ENCODE measurements around the gene HDHD3. TPM values are rescaled to one million over a fixed set of nuclear protein-coding genes. Genes with fewer than 3 reads are reported as not detected.
"Not testable (repeated sequence)": the region's sequence is repeated elsewhere in the genome, so short reads cannot be mapped to it uniquely, and the experiment has no call there.

Gene HDHD3
- total RNA-seq, 6 experiments from 2014 or later = 3.3 to 4.8 (median 3.8) TPM

DNA sequence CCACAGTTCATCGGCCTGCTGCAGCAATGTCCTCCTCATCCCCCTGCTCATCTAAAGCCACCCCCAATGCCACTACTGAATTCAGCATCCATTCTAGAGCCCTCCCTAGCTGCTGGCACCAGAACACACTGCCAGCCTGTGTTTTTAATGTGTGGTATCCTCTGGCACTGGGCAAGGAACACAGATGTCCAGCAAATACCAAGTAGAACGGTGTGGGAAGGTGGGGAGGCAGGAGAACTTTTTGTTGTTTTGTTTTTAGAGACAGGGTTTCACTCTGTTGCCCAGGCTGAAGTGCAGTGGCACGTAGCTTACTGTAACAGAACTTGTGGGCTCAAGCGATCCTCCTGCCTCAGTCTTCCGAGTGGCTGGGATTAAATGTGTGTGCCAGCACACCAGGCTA lies 4.7 kb downstream of the HDHD3 start:
- H3K36me3 Mint-ChIP-seq (ENCODE audit: low read depth) = no peaks in the 10 kb centered on the region
- DNase-seq = no peak
- peaks cover 11% of the 10 kb centered on the region for H3K4me1 Mint-ChIP-seq (ENCODE audit: low read depth)

DNA sequence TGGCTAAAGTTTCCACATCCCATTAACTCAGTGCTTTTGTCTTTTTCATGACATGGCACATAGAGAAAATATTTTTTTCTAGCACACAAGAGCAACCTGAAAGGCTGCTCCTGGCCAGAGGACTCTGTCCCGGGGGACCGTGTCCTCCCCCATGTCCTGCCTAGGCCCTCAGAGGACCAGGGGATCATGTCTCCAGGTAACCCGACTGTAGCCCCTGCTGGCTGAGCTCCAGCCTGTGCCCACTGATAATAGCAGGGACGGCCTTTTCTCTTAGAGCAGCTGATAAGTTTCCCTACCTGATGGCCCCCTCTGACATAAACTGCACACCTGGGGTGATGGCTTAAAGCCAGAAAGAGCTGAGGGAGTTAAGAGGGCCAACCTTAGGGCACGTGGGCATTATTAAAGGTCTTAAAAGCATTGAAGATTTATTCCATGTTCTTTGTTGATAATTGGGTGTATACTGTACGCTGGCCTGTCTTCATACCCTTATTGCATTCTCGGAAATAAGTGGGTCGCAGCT lies 5.9 kb downstream of the HDHD3 start:
- Mint-ChIP-seq H3K27ac (no peak overlapping the region), H3K36me3 (ENCODE audit: low read depth) (no peaks in the 10 kb centered on the region), H3K9me3 (no peaks in the 10 kb centered on the region), H3K4me1 (ENCODE audit: low read depth) (peaks cover 11% of the 10 kb centered on the region), H3K27me3 (ENCODE audit: insufficient read depth) (peaks cover 8% of the 10 kb centered on the region), H3K4me3 (no peak overlapping the region)
- DNase-seq = no peak
- no peak for TF ChIP-seq CTCF (IDR thresholded peaks at IDR 0.05)

More for the DNA sequence above, 4.7 kb downstream of the HDHD3 start:
- peaks cover 8% of the 10 kb centered on the region for H3K27me3 Mint-ChIP-seq (ENCODE audit: insufficient read depth)
- TF ChIP-seq CTCF (IDR thresholded peaks at IDR 0.05) = no peak
- H3K9me3 Mint-ChIP-seq = no peaks in the 10 kb centered on the region
- H3K27ac Mint-ChIP-seq = no peak overlapping the region
- H3K4me3 Mint-ChIP-seq = no peak overlapping the region

DNA sequence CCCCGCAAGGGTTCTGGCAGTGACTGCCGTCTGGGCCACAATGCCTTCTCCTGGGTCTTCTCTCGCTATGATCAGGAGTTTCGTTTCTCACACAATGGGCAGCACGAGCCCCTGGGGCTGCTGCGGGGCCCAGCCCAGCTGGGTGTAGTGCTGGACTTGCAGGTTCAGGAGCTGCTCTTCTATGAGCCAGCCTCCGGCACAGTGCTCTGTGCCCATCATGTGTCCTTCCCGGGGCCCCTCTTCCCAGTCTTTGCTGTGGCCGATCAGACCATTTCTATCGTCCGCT lies 7.0 kb downstream of the HDHD3 start:
- Mint-ChIP-seq H3K4me3 (no peak overlapping the region), H3K4me1 (ENCODE audit: low read depth) (peaks cover under 1% of the 10 kb centered on the region; the same call in 1 of the 2 replicates), H3K9me3 (no peaks in the 10 kb centered on the region), H3K27me3 (ENCODE audit: insufficient read depth) (peaks cover 8% of the 10 kb centered on the region), H3K36me3 (ENCODE audit: low read depth) (no peaks in the 10 kb centered on the region), H3K27ac (no peak overlapping the region)
- DNase-seq = no peak
- no peak for TF ChIP-seq CTCF (IDR thresholded peaks at IDR 0.05)

- no peaks in the 10 kb centered on the region for H3K36me3 Mint-ChIP-seq (ENCODE audit: low read depth)
- peaks cover 8% of the 10 kb centered on the region for H3K27me3 Mint-ChIP-seq (ENCODE audit: insufficient read depth)
- H3K9me3 Mint-ChIP-seq = no peaks in the 10 kb centered on the region
- no peak overlapping the region for H3K4me3 Mint-ChIP-seq
- no peak for DNase-seq
- no peak for TF ChIP-seq CTCF (IDR thresholded peaks at IDR 0.05)
- H3K4me1 Mint-ChIP-seq (ENCODE audit: low read depth) = no peaks in the 10 kb centered on the region
- no peak overlapping the region for H3K27ac Mint-ChIP-seq
These were observed 7.6 kb downstream of the HDHD3 start for GRCh38 chr9:113368982-113369854.

DNA sequence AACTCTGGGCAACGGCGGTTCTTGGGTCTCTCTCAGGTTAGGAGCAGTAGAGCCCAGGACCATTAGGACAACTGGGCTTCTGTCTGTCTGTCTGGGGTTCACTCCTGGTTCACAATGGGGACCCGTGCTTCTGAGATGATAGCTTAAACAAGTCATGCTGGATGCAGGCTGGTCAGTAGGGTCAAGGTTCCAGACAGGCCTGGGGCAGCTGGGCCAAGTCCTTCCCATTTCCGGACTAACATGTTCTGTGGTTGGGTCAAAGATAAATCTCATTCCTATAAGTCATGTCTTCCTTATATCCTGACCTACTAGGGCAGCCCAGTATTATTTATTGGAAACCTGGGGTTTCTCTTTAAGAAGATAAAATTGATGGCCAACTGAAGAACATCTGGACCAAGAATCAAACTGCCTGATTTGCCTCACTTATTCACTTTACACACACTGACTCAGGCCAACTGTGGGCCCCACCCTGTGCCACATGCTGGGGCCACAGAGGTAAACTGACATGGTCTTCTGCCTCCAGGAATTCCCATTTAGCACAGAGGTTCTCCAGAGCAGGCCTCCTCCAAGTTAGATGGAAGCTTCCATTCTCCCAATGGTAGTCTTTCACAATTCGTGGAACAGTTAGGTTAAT lies 8.3 kb downstream of the HDHD3 start:
- no peaks in the 10 kb centered on the region for H3K36me3 Mint-ChIP-seq (ENCODE audit: low read depth)
- H3K27me3 Mint-ChIP-seq (ENCODE audit: insufficient read depth) = peaks cover 8% of the 10 kb centered on the region
- H3K4me1 Mint-ChIP-seq (ENCODE audit: low read depth) = no peaks in the 10 kb centered on the region
- H3K4me3 Mint-ChIP-seq = no peak overlapping the region
- no peaks in the 10 kb centered on the region for H3K9me3 Mint-ChIP-seq
- H3K27ac Mint-ChIP-seq = no peak overlapping the region
- no peak for TF ChIP-seq CTCF (IDR thresholded peaks at IDR 0.05)
- no peak for DNase-seq

- H3K4me1 Mint-ChIP-seq (ENCODE audit: low read depth); H3K9me3 Mint-ChIP-seq; H3K4me3 Mint-ChIP-seq; DNase-seq; H3K27ac Mint-ChIP-seq; H3K36me3 Mint-ChIP-seq (ENCODE audit: low read depth): not testable (repeated sequence)
- H3K27me3 Mint-ChIP-seq (ENCODE audit: insufficient read depth) = peaks cover 16% of the 10 kb centered on the region
These were observed 11.1 kb downstream of the HDHD3 start for GRCh38 chr9:113365652-113366051.
